Vagina (tissue), 2 donors: ENCODE data around the gene SLC25A48.

Experiments
- CTCF ChIP-seq, 3 experiments: fragments of 450-650 bp in 2 of 3; fragments of 200-600 bp in 1 of 3; sonication (generic) in 1 of 3; IDR thresholded peaks; one replicate each; pipeline ENCODE4 v1.5.1; 2017 to 2019; ENCODE audit warnings: antibody characterized with exemption in 3 of 3, mild to moderate bottlenecking in 2 of 3, moderate library complexity in 2 of 3
- POLR2A ChIP-seq, 2 donors: fragments of 450-650 bp; IDR thresholded peaks; one replicate each; pipeline ENCODE4 v1.6.1; 2017; ENCODE audit warnings: antibody characterized with exemption in 2 of 2, mild to moderate bottlenecking in 2 of 2, moderate library complexity in 2 of 2
- POLR2AphosphoS5 ChIP-seq, 2 donors: sonication (generic); formaldehyde crosslinking; IDR thresholded peaks; one replicate each; pipeline ENCODE4 v1.9.0; 2017; ENCODE audit warnings: antibody characterized with exemption in 2 of 2, mild to moderate bottlenecking in 2 of 2, low read depth in 1 of 2; ENCODE audit not compliant: insufficient read depth in 1 of 2

- TF ChIP-seq CTCF (IDR thresholded peaks at IDR 0.05) (no peak), POLR2A (IDR thresholded peaks at IDR 0.05) (no peak), POLR2AphosphoS5 (IDR thresholded peaks at IDR 0.05; ENCODE audit: insufficient read depth in 1 of 2, low read depth in 1 of 2) (no peak)
Observed at GRCh38 chr5:135866016-135866415, 31.6 kb downstream of the SLC25A48 start.
